AG04449 (cell line): ENCODE measurements around the gene ZNF275.
"Not testable (repeated sequence)": the region's sequence is repeated elsewhere in the genome, so short reads cannot be mapped to it uniquely, and the experiment has no call there.

ENCODE experiments used
- CTCF ChIA-PET: fragments of 350-600 bp; formaldehyde crosslinking; extraction: SDS; loops from one replicate; lab custom pipeline; 2021; ENCODE audit warnings: antibody characterized with exemption; lab: Yijun Ruan, JAX
- POLR2A ChIA-PET: fragments of 400-600, 350-600 bp; formaldehyde crosslinking; extraction: SDS; loops from one replicate; lab custom pipeline; 2020; ENCODE audit warnings: antibody characterized with exemption, inconsistent platforms; lab: Yijun Ruan, JAX
- DNase-seq: peaks from one replicate; pipeline ENCODE4 v3.0.0-alpha.2; 2010; ENCODE audit warnings: low read depth, low spot score
- H3K4me3 ChIP-seq: 2 replicates; pipeline ENCODE4 v1.5.1; 2011; ENCODE audit warnings: low read depth, mild to moderate bottlenecking, control low read depth, low read length
- CTCF ChIP-seq: IDR thresholded peaks from one replicate; pipeline ENCODE4 v1.5.1; 2011; ENCODE audit warnings: mild to moderate bottlenecking, moderate library complexity, low read length, control low read depth, inconsistent platforms; ENCODE audit not compliant: insufficient read depth; ENCODE audit errors: missing control alignments

ZNF275 gene

GRCh38 chrX:153333821-153334653 is at the start of gene ZNF275:
Gene ZNF275, plus strand, starts transcription at chrX:153334153. Its CDS starts 2,527 bp downstream, at chrX:153336680.
- ChIA-PET POLR2A (interaction anchor here (0.7 kb wide), 1 partner anchor 9 kb away, joined by 4 read pairs; no protein-coding TSS in a partner anchor), CTCF (no interaction called here)
- H3K4me3 ChIP-seq: peak within 1 kb of the TSS; percentile 72
- peak; percentile 9 for DNase-seq
- no peak for TF ChIP-seq CTCF

- H3K4me3 ChIP-seq, CTCF ChIA-PET, DNase-seq, POLR2A ChIA-PET: not testable (repeated sequence)
Measured at GRCh38 chrX:153285678-153286077, 48.3 kb upstream of the ZNF275 start.

GRCh38 chrX:153288807-153289206 is 45.1 kb upstream of the ZNF275 start:
- POLR2A ChIA-PET, H3K4me3 ChIP-seq, DNase-seq, CTCF ChIA-PET: not testable (repeated sequence)

GRCh38 chrX:153293485-153294071 is 40.4 kb upstream of the ZNF275 start:
- POLR2A ChIA-PET, DNase-seq, H3K4me3 ChIP-seq, CTCF ChIA-PET: not testable (repeated sequence)

- CTCF ChIA-PET: no interaction called here
- POLR2A ChIA-PET: no interaction called here
- no peak for DNase-seq
- no peak for TF ChIP-seq CTCF
- H3K4me3 ChIP-seq: no peak overlapping the region
Measured at GRCh38 chrX:153297376-153297775, 36.6 kb upstream of the ZNF275 start.

- TF ChIP-seq CTCF: no peak
- DNase-seq: no peak
- POLR2A ChIA-PET: no interaction called here
- no peak overlapping the region for H3K4me3 ChIP-seq
- CTCF ChIA-PET: no interaction called here
Measured at GRCh38 chrX:153299855-153300254, 34.1 kb upstream of the ZNF275 start.

GRCh38 chrX:153301746-153302145 is 32.2 kb upstream of the ZNF275 start:
- no peak for TF ChIP-seq CTCF
- CTCF ChIA-PET: interaction anchor here (1.0 kb wide), 1 partner anchor 36 kb away, joined by 3 read pairs; no protein-coding TSS in a partner anchor
- POLR2A ChIA-PET: no interaction called here
- no peak overlapping the region for H3K4me3 ChIP-seq
- DNase-seq: no peak
